Left ventricle myocardium inferior (tissue), 1 donor: Measurements from ENCODE around the gene DIAPH3. TPM values are rescaled to one million over a fixed set of nuclear protein-coding genes. Genes with fewer than 3 reads are reported as not detected.

Experiments used
- DNase-seq: peaks from one replicate; pipeline ENCODE4 v3.0.0-alpha.2; 2020
- H3K27ac ChIP-seq: fragments of 200-600 bp; replicated peaks from 2 replicates; pipeline ENCODE4 v1.8.0; 2021
- H3K27me3 ChIP-seq: fragments of 200-600 bp; 2 replicates; pipeline ENCODE4 v1.8.0; 2021; ENCODE audit warnings: low read depth
- H3K36me3 ChIP-seq: fragments of 200-600 bp; 2 replicates; pipeline ENCODE4 v1.8.0; 2021
- H3K4me1 ChIP-seq: fragments of 200-600 bp; 2 replicates; pipeline ENCODE4 v1.8.0; 2021
- H3K4me3 ChIP-seq: fragments of 200-600 bp; 2 replicates; pipeline ENCODE4 v1.8.0; 2021; ENCODE audit warnings: mild to moderate bottlenecking, moderate library complexity
- H3K9me3 ChIP-seq: fragments of 200-600 bp; replicated peaks from 2 replicates; pipeline ENCODE4 v1.8.0; 2021
- CTCF ChIP-seq: fragments of 200-600 bp; IDR thresholded peaks from 2 replicates; pipeline ENCODE4 v1.8.0; 2021; ENCODE audit warnings: antibody characterized with exemption, mild to moderate bottlenecking, borderline replicate concordance
- intact Hi-C: fragments of 100-400 bp; cut with micrococcal nuclease; formaldehyde crosslinking; loops from one replicate; pipeline ENCODE4 v1.11.0; 2022
- total RNA-seq: library from RNA; stranded (reverse); fragmentation: NEBNext Ultra II Directional; extraction: Animal tissue kit (Norgen Biotek cat#: 25700); gene quantifications from one replicate; pipeline ENCODE4 v1.2.1, GENCODE V29; 2021
- donor health status: DM: no; HTN: yes; CAD: no; lungs with severe emphysema.

DIAPH3 gene
- total RNA-seq, 1 donor from 2014 or later: 0.25 TPM

- no peaks in the 10 kb centered on the region for H3K36me3 ChIP-seq
- TF ChIP-seq CTCF: no peak
- no peaks in the 10 kb centered on the region for H3K9me3 ChIP-seq
- no peak for DNase-seq
- no peak overlapping the region for H3K4me3 ChIP-seq
- H3K4me1 ChIP-seq: no peaks in the 10 kb centered on the region
- no peak overlapping the region for H3K27ac ChIP-seq
- no peaks in the 10 kb centered on the region for H3K27me3 ChIP-seq
- intact Hi-C loops: no loop called here
Observed at GRCh38 chr13:59755632-59756290, 408.0 kb downstream of the DIAPH3 start.

GRCh38 chr13:59754411-59754810, 409.3 kb downstream of the DIAPH3 start:
- Histone ChIP-seq H3K4me3 (no peak overlapping the region), H3K27ac (no peak overlapping the region), H3K4me1 (no peaks in the 10 kb centered on the region), H3K9me3 (no peaks in the 10 kb centered on the region), H3K36me3 (no peaks in the 10 kb centered on the region), H3K27me3 (no peaks in the 10 kb centered on the region)
- no peak for DNase-seq
- intact Hi-C loops: no loop called here
- no peak for TF ChIP-seq CTCF

GRCh38 chr13:59750860-59751259, 412.9 kb downstream of the DIAPH3 start:
- DNase-seq: no peak
- Histone ChIP-seq H3K27ac (no peak overlapping the region), H3K9me3 (no peaks in the 10 kb centered on the region), H3K4me3 (no peak overlapping the region), H3K4me1 (no peaks in the 10 kb centered on the region), H3K27me3 (no peaks in the 10 kb centered on the region), H3K36me3 (no peaks in the 10 kb centered on the region)
- intact Hi-C loops: no loop called here
- TF ChIP-seq CTCF: no peak

GRCh38 chr13:59748046-59748445, 415.7 kb downstream of the DIAPH3 start:
- no peak for DNase-seq
- Histone ChIP-seq H3K9me3 (no peaks in the 10 kb centered on the region), H3K36me3 (no peaks in the 10 kb centered on the region), H3K4me3 (no peak overlapping the region), H3K4me1 (no peaks in the 10 kb centered on the region), H3K27ac (no peak overlapping the region), H3K27me3 (no peaks in the 10 kb centered on the region)
- intact Hi-C loops: no loop called here
- no peak for TF ChIP-seq CTCF

- TF ChIP-seq CTCF: no peak
- H3K27me3 ChIP-seq: no peaks in the 10 kb centered on the region
Observed at GRCh38 chr13:59747529-59747928, 416.2 kb downstream of the DIAPH3 start.

More at GRCh38 chr13:59747529-59747928, 416.2 kb downstream of the DIAPH3 start:
- Histone ChIP-seq H3K9me3 (no peaks in the 10 kb centered on the region), H3K36me3 (no peaks in the 10 kb centered on the region), H3K4me3 (no peak overlapping the region), H3K27ac (no peak overlapping the region), H3K4me1 (no peaks in the 10 kb centered on the region)
- DNase-seq: no peak
- intact Hi-C loops: no loop called here
